HG02798 (cell line): ENCODE data around the gene WNK1.
"Not testable (repeated sequence)": the region's sequence is repeated elsewhere in the genome, so short reads cannot be mapped to it uniquely, and the experiment has no call there.

Experiments
- ATAC-seq: cut with Tn5 transposase; IDR thresholded peaks from one replicate; pipeline ENCODE4 v1.9.1; 2021; ENCODE audit warnings: mild to moderate bottlenecking; ENCODE audit not compliant: unreplicated experiment, poor library complexity

The WNK1 gene

DNA sequence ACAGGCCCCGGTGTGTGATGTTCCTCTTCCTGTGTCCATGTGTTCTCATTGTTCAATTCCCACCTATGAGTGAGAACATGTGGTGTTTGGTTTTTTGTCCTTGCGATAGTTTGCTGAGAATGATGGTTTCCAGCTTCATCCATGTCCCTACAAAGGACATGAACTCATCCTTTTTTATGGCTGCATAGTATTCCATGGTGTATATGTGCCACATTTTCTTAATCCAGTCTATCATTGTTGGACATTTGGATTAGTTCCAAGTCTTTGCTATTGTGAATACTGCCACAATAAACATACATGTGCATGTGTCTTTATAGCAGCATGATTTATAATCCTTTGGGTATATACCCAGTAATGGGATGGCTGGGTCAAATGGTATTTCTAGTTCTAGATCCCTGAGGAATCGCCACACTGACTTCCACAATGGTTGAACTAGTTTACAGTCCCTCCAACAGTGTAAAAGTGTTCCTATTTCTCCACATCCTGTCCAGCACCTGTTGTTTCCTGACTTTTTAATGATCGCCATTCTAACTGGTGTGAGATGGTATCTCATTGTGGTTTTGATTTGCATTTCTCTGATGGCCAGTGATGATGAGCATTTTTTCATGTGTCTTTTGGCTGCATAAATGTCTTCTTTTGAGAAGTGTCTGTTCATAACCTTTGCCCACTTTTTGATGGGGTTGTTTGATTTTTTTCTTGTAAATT, 97.5 kb downstream of the WNK1 start:
- ATAC-seq, result not testable (repeated sequence)

DNA sequence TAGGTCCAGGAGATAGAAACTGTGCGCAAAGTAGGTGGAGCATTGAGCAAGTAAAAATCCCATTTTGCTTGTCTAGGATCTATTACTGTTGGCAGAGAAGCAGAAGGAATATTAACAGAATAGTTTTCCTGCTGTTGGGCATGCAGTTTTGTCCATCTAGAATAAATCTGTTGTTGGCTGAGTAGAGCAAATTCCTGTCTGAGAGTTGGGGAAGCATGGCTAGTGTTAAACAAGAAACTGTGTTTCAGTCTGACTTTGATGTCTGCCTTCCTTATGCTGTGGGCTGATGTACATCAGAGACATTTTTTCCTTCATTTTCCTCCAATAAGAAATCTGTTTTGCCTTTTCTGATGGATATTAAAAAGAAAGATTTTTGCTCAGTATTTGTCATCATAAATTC, 99.0 kb downstream of the WNK1 start:
- ATAC-seq, result no peak

DNA sequence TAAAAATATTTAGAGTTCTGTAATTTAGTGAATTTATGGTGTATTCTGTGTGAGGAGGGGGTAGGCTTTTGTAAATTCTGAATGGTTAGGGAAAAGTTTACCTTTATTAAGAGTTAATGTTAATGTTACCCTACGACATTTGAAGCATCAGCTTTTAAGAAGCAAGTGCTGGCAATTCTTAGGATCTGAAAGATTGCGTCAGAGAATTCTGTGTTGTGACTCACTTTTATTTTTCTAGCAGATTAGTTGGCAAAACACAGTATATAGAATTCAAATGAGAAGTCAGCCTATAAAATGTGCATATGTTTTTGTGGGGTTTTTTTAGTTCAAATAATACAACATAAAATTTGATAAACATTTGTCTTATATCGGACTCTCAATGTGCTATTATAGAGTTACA, 99.5 kb downstream of the WNK1 start:
- ATAC-seq, result no peak

DNA sequence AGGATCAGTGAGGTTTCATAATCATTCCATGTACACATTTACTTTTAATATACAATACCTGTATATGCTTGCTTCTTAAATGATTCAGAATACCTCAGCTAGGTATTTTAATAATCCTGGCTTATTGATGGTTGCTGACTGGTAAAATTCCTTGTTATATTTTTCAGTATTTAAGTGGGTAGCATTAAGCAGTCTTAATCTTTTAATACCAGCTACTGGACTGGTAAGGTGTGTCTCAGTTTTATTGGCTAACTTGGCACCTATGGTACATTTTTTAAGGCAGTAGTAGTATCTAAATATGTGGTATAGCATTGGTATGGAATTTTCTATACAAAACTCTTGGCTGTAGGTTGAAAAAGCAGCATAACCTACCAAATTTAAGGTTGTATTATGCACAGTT, 100.5 kb downstream of the WNK1 start:
- ATAC-seq, result no peak

DNA sequence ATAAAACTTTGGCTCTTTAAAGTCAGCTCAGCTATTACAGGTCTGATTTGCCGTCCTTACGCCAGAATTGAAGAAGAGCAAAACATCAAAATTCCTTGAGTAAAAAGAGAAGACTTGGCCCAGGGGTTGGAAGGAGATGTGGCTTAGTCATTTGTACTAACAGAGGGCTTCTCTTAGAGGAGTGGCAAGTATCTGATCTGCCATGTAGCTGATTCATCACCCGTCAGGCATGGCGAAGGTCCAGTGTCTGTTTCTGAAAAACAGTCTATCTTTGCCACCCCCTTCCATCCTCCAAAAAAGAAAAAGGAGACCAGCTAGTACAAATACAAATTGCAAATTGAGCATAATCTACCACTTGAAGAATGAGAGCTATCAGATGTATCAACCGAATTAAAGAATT, 105.2 kb downstream of the WNK1 start:
- no peak for ATAC-seq

DNA sequence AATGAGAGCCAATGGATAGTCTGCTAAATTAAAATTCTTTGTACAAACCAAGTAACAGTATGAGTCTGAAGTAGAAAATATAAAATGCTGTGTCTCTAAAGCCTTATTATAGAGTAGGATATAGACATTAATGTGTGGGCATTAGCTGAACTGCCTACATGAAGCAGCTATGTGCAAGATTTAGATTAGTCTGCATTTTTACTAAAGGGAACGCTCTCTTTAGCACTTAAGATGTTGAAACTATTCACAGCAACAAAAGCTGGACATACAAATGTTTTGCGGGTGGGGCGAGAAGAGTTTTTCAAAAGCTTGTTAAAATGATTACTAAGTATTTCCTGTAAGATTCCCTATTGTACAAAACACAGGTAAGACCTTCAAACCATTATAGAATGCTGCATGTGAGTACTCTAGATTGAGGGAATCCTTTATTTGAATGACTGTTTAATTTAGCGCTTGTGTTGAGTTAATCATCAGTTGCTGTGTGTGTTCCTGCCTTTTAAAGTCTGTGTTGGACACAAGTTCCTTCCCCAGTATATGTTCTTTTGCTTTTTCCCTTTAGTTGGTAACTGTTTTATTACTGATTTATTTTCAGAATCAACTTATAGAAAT, 110.0 kb downstream of the WNK1 start:
- no peak for ATAC-seq

DNA sequence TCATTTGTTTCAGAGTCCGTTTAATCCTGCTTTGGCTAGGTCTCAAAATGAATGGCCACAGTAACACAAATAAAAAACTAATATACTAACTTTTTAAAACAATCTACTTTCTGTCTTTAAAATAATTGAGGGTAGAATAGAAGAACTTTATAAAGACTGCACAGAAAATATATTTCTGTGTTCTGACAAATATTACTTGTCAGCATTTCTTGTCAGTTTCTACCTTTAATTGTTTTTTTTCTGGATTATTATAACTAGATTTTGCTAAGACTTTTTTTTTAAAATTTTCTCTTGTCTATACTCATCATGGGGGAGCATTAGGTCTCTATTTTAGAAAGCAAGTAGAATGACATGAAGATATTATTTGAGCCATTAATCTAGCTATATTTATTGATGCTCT, 110.9 kb downstream of the WNK1 start:
- ATAC-seq, result no peak

DNA sequence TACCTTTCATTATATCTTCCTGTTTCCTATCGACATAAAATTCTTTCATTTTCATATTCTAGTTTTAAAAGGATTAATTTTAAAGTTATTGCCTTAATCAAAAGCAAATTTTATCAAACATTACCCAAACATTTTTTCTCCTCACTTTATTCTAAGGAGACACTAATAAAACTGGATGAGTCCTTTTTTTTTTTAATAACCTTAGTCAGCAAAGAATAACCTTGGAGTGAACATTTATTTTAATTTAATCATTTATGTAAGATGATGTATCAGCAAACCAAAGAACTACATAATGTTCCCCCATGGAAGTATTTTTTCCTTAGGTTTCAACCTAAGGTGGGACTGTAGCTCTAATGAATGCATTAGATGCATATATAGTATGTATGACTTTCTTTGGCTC, 113.2 kb downstream of the WNK1 start:
- no peak for ATAC-seq

DNA sequence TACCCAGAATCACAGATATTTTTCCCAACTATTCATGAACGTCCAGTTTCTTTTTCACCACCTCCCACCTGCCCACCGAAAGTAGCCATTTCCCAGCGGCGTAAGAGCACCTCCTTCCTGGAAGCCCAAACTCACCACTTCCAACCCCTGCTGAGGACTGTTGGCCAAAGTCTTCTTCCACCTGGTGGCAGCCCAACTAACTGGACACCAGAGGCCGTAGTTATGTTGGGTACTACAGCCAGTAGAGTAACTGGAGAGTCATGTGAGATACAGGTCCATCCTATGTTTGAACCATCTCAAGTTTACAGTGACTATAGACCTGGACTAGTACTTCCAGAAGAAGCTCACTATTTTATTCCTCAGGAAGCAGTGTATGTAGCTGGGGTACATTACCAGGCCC, 115.5 kb downstream of the WNK1 start:
- ATAC-seq, result no peak

DNA sequence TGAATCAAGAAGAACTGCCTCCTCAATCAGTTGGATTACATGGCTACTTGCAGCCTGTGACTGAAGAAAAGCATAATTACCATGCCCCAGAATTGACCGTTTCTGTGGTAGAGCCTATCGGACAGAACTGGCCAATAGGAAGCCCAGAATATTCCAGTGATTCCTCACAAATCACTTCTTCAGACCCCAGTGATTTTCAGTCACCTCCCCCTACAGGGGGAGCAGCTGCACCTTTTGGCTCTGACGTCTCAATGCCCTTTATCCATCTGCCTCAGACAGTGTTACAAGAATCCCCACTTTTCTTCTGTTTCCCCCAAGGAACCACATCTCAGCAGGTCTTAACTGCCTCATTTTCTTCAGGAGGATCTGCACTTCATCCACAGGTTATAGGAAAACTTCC, 116.3 kb downstream of the WNK1 start:
- no peak for ATAC-seq

DNA sequence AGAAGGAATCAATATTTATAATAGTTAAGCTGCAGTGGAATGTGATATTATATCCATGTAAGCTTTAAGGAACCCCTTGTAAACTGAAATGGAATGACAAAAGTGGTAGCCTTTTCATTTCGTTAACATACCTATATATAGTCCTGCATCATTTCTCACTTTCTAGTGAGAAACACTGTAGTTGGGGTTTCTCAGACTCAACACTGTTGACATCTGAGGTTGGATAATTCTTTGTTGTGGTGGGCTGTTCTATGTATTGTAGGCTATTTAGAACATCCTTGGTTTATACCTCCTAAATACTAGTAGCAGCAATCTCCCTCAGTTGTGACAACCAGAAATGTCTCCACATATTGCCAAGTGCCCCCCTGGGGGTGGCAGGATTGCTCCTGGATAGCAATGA, 118.0 kb downstream of the WNK1 start:
- ATAC-seq, result no peak

DNA sequence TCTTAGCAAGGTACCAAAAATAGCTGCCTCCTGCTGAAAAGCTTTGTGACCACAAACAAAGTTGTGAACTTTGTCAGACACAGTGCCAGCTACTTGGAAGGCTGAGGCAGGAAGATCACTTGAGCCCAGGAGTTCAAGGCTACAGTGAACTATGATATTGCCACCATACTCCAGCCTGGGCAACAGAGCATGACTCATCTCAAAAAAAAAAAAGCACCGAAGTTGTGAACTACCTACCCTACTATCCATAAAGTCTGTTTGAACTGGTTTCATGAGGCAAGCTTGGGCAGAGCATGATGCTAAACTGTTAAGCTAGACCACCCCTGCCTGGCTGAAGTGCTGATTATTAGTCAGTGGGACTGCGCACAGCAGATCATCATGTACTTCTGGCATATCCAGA, 121.6 kb downstream of the WNK1 start:
- ATAC-seq, result no peak

DNA sequence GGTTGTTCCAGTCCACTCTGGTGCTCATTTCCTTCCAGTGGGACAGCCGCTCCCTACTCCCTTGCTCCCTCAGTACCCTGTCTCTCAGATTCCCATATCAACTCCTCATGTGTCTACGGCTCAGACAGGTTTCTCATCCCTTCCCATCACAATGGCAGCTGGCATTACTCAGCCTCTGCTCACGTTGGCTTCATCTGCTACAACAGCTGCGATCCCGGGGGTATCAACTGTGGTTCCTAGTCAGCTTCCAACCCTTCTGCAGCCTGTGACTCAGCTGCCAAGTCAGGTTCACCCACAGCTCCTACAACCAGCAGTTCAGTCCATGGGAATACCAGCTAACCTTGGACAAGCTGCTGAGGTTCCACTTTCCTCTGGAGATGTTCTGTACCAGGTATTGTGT, 127.3 kb downstream of the WNK1 start:
- no peak for ATAC-seq

DNA sequence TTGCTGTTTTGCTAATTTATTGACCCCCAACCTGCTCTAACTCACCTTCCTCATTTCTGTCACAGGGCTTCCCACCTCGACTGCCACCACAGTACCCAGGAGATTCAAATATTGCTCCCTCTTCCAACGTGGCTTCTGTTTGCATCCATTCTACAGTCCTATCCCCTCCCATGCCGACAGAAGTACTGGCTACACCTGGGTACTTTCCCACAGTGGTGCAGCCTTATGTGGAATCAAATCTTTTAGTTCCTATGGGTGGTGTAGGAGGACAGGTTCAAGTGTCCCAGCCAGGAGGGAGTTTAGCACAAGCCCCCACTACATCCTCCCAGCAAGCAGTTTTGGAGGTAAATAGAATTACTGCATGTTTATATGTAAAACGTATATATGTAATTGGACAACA, 128.3 kb downstream of the WNK1 start:
- ATAC-seq, result no peak

DNA sequence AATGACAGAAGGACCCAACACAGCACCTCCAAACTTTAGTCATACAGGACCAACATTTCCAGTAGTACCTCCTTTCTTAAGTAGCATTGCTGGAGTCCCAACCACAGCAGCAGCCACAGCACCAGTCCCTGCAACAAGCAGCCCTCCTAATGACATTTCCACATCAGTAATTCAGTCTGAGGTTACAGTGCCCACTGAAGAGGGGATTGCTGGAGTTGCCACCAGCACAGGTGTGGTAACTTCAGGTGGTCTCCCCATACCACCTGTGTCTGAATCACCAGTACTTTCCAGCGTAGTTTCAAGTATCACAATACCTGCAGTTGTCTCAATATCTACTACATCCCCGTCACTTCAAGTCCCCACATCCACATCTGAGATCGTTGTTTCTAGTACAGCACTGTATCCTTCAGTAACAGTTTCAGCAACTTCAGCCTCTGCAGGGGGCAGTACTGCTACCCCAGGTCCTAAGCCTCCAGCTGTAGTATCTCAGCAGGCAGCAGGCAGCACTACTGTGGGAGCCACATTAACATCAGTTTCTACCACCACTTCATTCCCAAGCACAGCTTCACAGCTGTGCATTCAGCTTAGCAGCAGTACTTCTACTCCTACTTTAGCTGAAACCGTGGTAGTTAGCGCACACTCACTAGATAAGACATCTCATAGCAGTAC, 132.5 kb downstream of the WNK1 start:
- no peak for ATAC-seq

DNA sequence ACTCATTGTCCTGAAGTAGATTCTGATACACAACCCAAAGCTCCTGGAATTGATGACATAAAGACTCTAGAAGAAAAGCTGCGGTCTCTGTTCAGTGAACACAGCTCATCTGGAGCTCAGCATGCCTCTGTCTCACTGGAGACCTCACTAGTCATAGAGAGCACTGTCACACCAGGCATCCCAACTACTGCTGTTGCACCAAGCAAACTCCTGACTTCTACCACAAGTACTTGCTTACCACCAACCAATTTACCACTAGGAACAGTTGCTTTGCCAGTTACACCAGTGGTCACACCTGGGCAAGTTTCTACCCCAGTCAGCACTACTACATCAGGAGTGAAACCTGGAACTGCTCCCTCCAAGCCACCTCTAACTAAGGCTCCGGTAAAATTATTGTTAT, 133.3 kb downstream of the WNK1 start:
- ATAC-seq, result no peak

DNA sequence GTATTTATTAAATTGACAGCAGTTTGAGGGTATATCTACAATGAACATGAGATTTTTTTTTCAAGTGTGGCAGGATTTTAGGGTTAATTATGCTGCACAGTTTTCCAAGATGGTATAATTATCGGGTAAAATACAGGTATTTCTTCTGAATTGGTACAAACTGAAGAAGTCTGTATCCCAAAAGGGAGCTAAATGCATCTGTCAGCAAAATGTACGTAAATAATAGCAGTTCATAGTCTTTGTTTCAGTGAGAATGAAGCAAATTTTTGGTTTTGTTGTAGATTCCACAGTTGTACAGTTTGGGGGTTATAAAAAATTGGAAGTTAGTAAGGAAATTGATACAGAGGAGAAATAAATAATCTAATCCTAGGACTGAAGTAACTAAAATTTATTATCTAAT, 133.8 kb downstream of the WNK1 start:
- no peak for ATAC-seq

DNA sequence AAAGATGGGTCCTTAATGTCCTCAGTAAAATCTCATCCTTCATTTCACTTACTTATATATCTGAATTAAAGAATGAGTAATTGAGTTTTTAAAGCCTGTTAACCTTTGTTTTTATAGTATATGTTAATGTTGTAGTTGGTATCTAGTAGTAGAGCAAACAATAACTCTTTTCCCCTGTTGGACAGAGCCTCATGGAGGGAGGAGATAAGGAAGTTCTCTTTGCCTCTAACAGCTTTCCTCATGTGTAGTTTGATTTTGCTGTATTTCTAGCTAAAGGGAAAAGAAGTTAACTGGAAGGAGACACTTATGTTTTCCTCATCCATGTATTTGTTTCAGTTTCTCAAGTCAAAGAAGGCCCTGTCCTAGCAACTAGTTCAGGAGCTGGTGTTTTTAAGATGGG, 141.8 kb downstream of the WNK1 start:
- ATAC-seq, result no peak

DNA sequence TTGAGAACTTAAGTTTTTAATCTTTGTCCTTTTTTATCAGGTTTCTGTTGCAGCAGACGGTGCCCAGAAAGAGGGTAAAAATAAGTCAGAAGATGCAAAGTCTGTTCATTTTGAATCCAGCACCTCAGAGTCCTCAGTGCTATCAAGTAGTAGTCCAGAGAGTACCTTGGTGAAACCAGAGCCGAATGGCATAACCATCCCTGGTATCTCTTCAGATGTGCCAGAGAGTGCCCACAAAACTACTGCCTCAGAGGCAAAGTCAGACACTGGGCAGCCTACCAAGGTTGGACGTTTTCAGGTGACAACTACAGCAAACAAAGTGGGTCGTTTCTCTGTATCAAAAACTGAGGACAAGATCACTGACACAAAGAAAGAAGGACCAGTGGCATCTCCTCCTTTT, 143.7 kb downstream of the WNK1 start:
- no peak for ATAC-seq

DNA sequence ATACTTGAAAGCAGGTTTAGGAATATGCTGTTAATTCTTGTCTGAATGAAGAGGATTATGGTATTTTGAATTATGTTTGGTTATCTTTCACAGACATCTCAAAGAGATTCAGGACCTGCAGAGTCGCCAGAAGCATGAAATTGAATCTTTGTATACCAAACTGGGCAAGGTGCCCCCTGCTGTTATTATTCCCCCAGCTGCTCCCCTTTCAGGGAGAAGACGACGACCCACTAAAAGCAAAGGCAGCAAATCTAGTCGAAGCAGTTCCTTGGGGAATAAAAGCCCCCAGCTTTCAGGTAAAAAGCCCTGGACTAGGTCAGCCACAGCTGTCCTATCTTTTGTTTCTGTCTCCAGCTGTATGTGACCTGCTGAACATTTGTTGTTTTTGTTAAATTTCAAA, 145.0 kb downstream of the WNK1 start:
- ATAC-seq, result no peak

DNA sequence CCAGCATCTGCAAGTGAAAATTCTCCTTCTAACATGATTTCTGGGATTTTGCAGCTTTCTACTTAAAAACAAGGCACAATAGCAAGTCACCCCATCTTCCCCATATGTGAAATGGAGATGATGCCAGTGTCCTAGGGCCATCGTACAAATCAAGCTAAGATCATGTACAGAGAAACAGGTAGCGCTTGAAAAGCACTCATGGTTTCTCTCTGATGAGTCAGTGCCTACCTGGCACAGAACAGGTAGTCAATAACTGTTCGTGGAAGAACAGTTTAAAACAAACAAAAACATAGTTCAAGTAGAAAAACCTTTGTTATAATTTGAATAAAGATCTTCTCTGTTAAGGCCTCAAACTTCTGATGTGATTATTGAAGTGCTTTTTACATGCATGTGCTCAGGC, 150.2 kb downstream of the WNK1 start:
- ATAC-seq, result no peak

DNA sequence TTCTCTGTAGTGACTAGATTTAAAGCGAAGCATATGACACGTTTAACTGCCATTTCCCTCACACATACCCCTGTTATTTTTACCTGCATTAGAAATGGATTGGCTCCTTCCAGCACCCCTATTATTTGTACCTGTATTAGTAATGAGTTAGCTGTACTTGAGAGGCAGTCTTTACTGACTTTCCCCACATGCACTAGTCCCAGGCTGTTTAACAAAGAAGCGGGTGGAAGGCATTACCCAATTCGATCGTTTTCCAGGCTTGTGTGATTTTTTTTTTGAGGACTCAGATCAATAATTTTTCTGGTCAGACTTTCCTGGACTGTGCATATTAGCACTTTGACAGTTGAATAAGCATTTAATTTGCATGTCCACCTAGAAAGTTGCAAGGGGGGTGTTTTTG, 150.7 kb downstream of the WNK1 start:
- no peak for ATAC-seq
